ENCODE data around the gene RSRP1. TPM values are rescaled to one million over a fixed set of nuclear protein-coding genes. Genes with fewer than 3 reads are reported as not detected.

RSRP1 gene
- polyA plus RNA-seq, 2 of the 4 experiments (the other 2 are of a cell fraction): 34.5 to 50.6 TPM

- TF ChIP-seq REST (IDR thresholded peaks at IDR 0.05): no peak
- no peak for TF ChIP-seq MAZ (IDR thresholded peaks at IDR 0.05; ENCODE audit: borderline replicate concordance, low read depth, low read length)
- TF ChIP-seq RNF2 (IDR thresholded peaks at IDR 0.05; ENCODE audit: borderline replicate concordance, low read depth): no peak
- TF ChIP-seq MAFK (IDR thresholded peaks at IDR 0.05; ENCODE audit: partially characterized antibody): no peak
- no peak for TF ChIP-seq FOXS1 (CRISPR knock-in tag; IDR thresholded peaks at IDR 0.05)
- TF ChIP-seq ZC3H11A (IDR thresholded peaks at IDR 0.05): no peak
Measured at GRCh38 chr1:25256578-25256965, 9.3 kb upstream of the RSRP1 start (continued).

- POLR2A ChIA-PET: interaction anchor here (1.3 kb wide), 1 partner anchor 8 kb away, joined by 4 read pairs; the partner anchor contains the start of gene RSRP1
- no peaks in the 10 kb centered on the region for H3K4me1 ChIP-seq
Measured at GRCh38 chr1:25255706-25256577, 8.7 kb upstream of the RSRP1 start.

GRCh38 chr1:25253911-25254310, 6.7 kb upstream of the RSRP1 start:
- H3K4me1 ChIP-seq: no peaks in the 10 kb centered on the region
- no peak for TF ChIP-seq RAD21 (conservative IDR thresholded peaks at IDR 0.05 in 1 of 2, IDR thresholded peaks at IDR 0.05 in 1 of 2)
- TF ChIP-seq CTCF (IDR thresholded peaks at IDR 0.05): no peak
- no peak for TF ChIP-seq MAX (IDR thresholded peaks at IDR 0.05)
- TF ChIP-seq ZFP36 (IDR thresholded peaks at IDR 0.05; ENCODE audit: borderline replicate concordance, partially characterized antibody): no peak
- no peak for TF ChIP-seq KDM5A (IDR thresholded peaks at IDR 0.05)
- TF ChIP-seq NPAS2 (CRISPR knock-in tag; IDR thresholded peaks at IDR 0.05; ENCODE audit: borderline replicate concordance): no peak
- no peak for TF ChIP-seq HOXB13 (CRISPR knock-in tag; IDR thresholded peaks at IDR 0.05; ENCODE audit: low read depth)
- TF ChIP-seq CBX8 (IDR thresholded peaks at IDR 0.05): no peak
- TF ChIP-seq RCOR1 (IDR thresholded peaks at IDR 0.05; ENCODE audit: low read depth, low read length): no peak
- ChIA-PET CTCF (interaction anchor here (0.8 kb wide), 1 partner anchor 49 kb away, joined by 3 read pairs; no protein-coding TSS in a partner anchor), POLR2A (no interaction called here)
- H3K27ac ChIP-seq: no peak overlapping the region
- H3K9me3 ChIP-seq: no peaks in the 10 kb centered on the region
- WGBS (ENCODE audit: missing lambda C conversion rate): 66% methylated on average over 2 of the region's 2 CpGs
- no peak for FAIRE-seq
- DNase-seq (ENCODE audit: low read depth in 1 of 2, low spot score in 1 of 2): no peak
- H3K4me2 ChIP-seq: no peak overlapping the region
- H3K4me3 ChIP-seq: no peak overlapping the region
- ATAC-seq: no peak

More at GRCh38 chr1:25255706-25256577, 8.7 kb upstream of the RSRP1 start:
- no peak overlapping the region for H3K4me3 ChIP-seq
- no peak overlapping the region for H3K27ac ChIP-seq
- FAIRE-seq (no peak), ATAC-seq (no peak), DNase-seq (ENCODE audit: low read depth in 1 of 2, low spot score in 1 of 2) (no peak)
- H3K9me3 ChIP-seq: no peaks in the 10 kb centered on the region
- WGBS (ENCODE audit: missing lambda C conversion rate): 89% methylated on average over 16 of the region's 18 CpGs
- no peak for TF ChIP-seq RCOR1 (IDR thresholded peaks at IDR 0.05; ENCODE audit: low read depth, low read length)
- no peak for TF ChIP-seq RARB (CRISPR knock-in tag; IDR thresholded peaks at IDR 0.05)
- no peak for TF ChIP-seq PHF8 (IDR thresholded peaks at IDR 0.05; ENCODE audit: borderline replicate concordance, low read depth)
- no peak for TF ChIP-seq CHD4 (IDR thresholded peaks at IDR 0.05; ENCODE audit: borderline replicate concordance)
- TF ChIP-seq POLR2A (IDR thresholded peaks at IDR 0.05; ENCODE audit: low read length): no peak
- TF ChIP-seq ZFP36 (IDR thresholded peaks at IDR 0.05; ENCODE audit: borderline replicate concordance, partially characterized antibody): no peak
- TF ChIP-seq KDM5A (IDR thresholded peaks at IDR 0.05): no peak
- TF ChIP-seq HOXA7 (CRISPR knock-in tag; IDR thresholded peaks at IDR 0.05): no peak
- no peak for TF ChIP-seq PBX3 (IDR thresholded peaks at IDR 0.05)
- TF ChIP-seq TP53 (CRISPR knock-in tag; IDR thresholded peaks at IDR 0.05): no peak
- no peak for TF ChIP-seq GATA3 (IDR thresholded peaks at IDR 0.05; ENCODE audit: borderline replicate concordance)
- no peak for TF ChIP-seq ELK1 (IDR thresholded peaks at IDR 0.05; ENCODE audit: low read depth, low read length)
- no peak for TF ChIP-seq MYC (IDR thresholded peaks at IDR 0.05; ENCODE audit: borderline replicate concordance, low read length)
- TF ChIP-seq FOXS1 (CRISPR knock-in tag; IDR thresholded peaks at IDR 0.05): no peak
- TF ChIP-seq ESRRA (IDR thresholded peaks at IDR 0.05; ENCODE audit: borderline replicate concordance, low read length): no peak
- no peak for TF ChIP-seq HEYL (CRISPR knock-in tag; IDR thresholded peaks at IDR 0.05)
- TF ChIP-seq ZSCAN20 (CRISPR knock-in tag; IDR thresholded peaks at IDR 0.05): no peak
- CTCF ChIA-PET: no interaction called here
- H3K4me2 ChIP-seq: no peak overlapping the region
